GM11168 (cell line): ENCODE measurements around the gene NFATC3.
"Not testable (repeated sequence)": the region's sequence is repeated elsewhere in the genome, so short reads cannot be mapped to it uniquely, and the experiment has no call there.

Experiments used
- in situ Hi-C: fragments of 300-500 bp; cut with MboI; formaldehyde crosslinking; loops from one replicate; pipeline ENCODE4 v1.12.0; 2022; ENCODE audit warnings: low sequenced_read_pairs; ENCODE audit not compliant: unreplicated experiment

The NFATC3 gene

DNA sequence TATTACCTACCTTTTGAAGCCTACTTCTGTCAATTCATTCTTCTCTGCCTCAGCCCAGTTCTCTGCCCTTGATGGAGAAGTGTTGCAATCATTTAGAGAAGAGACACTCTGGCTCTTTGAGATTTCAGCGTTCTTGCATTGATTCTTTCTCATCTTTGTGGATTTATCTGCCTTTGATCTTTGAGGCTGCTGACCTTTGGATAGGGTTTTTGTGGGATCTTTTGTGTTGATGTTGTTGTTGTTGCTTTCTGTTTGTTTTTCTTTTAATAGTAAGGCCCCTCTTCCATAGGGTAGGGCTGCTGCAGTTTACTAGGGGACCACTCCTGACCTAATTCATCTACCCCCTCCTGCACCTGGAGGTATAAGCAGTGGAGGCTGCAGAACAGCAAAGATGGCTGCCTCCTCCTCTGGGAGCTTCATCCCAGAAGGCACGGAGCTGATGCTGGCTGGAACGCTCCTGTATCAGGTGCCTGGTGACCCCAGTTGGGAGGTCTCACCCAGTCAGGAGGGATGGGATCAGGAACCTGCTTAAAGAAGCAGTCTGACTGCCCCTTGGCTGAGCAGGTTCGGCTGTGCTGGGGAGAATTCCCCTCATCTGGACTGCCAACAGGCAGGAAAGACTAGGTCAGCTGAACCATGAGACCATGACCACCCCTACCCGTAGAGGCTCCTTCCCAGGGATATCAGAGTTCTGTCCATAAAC, 28.0 kb downstream of the NFATC3 start:
- in situ Hi-C loops = no loop called here

DNA sequence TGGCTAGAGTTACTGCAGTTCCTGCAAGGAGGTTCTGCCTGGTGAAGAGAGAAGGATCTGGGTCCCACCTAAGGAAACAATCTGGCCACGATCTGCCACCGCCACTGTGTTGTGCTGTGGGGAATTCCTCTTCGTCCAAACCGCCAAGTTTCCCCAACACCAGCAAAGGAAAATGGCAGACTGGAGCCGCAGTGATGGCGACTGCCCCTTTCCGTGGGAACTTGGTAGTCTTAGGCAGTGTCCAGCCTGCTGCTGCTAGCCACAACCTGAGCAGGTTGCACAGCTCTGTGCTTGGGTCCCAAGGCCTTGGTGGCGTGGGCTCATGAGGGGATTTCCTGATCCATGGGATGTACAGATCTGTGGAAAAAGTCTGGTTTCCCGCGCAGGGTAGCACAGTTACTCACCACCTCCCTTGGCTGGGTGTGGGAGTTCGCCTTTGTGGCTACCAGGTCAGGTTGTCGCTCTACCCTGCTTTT, 28.6 kb downstream of the NFATC3 start:
- in situ Hi-C loops = no loop called here

DNA sequence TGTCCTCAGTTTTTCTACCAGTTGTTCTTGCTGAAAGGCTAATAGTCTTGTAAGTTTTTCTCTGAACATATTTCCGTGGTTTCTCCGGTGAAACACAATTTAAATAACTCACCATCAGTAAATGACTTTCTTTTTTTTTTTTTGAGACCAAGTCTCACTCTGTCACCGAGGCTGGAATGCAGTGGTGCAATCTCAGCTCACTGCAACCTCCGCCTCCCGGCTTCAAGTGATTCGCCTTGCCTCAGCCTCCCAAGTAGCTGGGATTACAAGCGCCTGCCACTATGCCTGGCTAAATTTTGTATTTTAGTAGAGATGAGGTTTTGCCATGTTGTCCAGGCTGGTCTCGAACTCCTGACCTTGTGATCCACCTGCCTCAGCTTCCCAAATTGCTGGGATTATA, 29.8 kb downstream of the NFATC3 start:
- in situ Hi-C loops = not testable (repeated sequence)

DNA sequence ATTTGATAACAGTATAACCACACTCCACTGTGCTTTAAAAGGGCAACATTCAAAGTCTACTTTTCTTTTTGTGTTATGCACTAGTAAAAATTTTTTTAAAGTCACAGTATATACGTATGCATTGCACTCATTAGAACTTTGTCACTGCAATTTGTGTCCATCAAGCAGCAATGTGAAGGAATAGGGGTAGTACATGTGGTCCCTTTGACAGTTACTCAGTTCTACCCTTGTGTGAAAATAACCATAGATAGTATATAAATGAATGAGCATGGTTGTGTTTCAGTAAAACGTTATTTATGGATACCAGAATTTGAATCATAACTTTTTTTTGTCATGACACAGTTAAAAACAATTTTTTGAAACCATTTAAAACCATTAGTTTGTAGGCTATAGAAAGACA, 30.7 kb downstream of the NFATC3 start:
- in situ Hi-C loops = no loop called here

DNA sequence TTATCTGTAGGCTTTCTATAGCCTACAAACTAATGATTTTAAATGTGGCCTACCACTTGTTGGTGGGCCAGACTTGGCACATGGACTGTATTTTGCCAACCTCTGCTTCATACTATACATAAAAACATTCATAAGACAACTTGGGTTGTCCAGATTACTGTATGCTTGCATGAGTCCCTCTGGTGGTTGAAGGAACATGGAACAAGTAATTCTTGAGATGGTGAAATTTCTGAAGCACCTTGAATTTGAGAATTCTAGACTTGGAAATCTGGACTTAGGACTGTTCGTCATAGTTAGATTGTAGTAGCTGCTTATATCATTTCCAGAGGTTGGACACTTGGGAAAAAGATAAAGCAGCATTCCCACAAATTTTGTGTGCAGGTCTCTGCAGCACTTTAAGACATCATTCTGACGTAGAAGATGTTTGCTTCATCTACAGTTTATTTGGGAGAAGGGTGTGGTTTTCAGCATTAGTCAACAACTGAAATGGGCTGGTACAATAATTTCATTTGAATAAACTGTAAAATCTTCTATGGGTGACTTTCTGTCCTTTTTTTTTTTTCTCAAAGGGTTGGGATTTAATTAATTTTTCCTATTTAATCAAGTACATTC, 31.2 kb downstream of the NFATC3 start:
- in situ Hi-C loops = no loop called here

DNA sequence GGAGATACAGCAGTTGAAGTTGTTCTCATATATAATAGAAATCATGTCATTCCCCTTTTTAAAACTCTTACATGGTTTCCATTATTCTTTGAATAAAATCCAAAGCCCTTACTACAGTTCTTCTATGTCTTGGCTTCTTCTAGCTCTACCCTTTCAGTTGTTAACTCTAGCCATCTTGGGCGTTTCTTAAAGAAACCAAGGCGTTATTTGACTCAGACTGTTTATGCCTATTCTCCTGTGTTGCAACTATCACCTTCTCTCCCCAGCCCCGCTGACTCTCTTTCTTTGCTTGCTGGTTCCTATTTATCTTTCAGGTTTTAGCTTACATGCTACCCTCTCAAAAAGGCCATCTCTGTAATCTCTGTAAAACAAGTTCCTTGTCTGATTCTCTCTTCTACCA, 32.7 kb downstream of the NFATC3 start:
- in situ Hi-C loops = no loop called here

DNA sequence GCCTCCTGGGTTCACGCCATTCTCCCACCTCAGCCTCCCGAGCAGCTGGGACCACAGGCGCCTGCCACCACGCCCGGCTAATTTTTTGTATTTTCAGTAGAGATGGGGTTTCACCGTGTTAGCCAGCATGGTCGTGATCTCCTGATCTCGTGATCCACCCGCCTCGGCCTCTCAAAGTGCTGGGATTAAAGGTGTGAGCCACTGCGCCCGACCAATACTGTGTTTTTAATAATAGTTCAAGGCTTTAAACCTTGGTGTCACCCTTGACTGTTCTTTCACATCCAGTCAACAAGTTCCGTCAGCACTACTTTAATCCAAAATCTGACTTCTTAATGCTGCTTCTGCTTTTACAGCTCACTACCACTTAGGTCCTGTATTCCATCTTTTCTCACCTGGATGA, 33.8 kb downstream of the NFATC3 start:
- in situ Hi-C loops = not testable (repeated sequence)

DNA sequence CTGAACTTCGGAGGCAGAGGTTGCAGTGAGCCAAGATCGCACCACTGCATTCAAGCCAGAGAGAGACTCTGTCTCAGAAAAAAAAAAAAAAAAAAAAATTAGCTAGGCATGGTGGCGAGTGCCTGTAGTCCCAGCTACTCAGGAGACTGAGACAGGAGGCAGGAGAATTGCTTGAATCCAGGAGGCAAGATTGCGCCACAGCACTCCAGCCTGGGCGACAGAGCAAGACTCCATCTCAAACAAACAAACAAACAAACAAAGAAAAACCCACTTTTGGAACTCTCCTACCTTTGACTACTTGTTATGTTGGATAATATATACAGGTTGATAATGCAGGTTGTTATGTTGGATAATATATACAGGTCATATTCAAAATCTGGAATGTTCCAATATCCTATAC, 35.3 kb downstream of the NFATC3 start:
- in situ Hi-C loops = not testable (repeated sequence)

DNA sequence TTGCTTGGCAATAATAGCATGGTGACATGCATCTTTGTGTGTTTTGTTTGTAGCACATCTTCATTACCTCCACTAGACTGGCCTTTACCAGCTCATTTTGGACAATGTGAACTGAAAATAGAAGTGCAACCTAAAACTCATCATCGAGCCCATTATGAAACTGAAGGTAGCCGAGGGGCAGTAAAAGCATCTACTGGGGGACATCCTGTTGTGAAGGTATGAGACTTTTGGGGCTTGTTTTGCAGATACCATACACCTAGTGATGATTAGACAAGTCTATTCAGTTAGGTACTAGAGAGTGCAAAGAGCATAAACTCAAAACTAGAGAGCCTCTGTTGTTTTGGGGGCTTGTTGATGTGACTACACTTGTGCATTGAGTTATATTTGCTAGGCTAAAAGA, 41.2 kb downstream of the NFATC3 start:
- in situ Hi-C loops = no loop called here

DNA sequence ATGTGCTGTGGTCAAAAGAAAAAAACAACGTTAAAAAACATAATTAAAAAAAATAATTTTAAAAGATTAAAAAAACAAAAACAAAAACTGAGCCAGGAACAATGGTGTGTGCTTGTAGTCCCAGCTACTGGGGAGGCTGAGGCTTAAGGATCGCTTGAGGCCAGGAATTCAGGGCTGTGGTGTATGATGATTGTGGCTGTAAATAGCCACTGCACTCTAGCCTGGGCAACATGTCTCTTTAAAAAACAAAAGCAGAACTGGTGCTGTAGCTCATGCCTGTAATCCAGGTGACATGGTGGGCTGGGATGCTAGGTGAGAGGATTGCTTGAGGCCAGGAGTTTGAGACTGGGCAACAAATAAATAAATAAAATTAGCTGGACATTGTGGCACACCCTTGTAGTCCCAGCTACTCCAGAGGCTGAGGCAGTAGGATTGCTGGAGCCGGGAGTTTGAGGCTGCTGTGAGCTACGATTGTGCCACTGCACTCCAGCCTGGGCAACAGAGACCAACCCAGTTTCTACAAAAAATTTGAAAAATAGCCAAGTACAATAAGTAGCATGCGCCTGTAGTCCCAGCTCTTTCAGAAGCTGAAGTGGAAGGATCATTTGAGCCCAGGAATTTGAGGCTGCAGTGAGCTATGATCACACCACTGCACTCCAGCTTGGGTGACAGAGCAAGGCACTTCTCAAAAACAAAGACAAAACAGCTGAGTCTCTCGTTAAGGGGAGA, 43.6 kb downstream of the NFATC3 start:
- in situ Hi-C loops = no loop called here

DNA sequence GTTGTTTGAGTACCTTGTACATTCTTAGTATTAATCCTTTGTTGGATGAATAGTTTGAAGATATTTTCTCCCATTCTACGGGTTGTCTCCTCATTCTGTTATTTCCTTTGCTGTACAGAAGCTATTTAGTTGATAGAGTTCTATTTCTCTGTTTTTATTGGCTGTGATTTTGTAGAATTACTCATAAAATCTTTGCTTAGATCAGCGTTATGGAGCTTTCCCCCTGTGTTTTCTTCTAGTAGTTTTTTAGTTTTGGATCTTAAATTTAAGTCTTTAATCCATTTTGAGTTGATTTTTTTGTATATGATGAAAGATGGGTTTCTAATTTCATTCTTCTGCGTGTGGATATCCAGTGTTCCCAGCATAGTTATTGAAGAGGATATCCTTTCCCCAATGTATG, 45.4 kb downstream of the NFATC3 start:
- in situ Hi-C loops = no loop called here

DNA sequence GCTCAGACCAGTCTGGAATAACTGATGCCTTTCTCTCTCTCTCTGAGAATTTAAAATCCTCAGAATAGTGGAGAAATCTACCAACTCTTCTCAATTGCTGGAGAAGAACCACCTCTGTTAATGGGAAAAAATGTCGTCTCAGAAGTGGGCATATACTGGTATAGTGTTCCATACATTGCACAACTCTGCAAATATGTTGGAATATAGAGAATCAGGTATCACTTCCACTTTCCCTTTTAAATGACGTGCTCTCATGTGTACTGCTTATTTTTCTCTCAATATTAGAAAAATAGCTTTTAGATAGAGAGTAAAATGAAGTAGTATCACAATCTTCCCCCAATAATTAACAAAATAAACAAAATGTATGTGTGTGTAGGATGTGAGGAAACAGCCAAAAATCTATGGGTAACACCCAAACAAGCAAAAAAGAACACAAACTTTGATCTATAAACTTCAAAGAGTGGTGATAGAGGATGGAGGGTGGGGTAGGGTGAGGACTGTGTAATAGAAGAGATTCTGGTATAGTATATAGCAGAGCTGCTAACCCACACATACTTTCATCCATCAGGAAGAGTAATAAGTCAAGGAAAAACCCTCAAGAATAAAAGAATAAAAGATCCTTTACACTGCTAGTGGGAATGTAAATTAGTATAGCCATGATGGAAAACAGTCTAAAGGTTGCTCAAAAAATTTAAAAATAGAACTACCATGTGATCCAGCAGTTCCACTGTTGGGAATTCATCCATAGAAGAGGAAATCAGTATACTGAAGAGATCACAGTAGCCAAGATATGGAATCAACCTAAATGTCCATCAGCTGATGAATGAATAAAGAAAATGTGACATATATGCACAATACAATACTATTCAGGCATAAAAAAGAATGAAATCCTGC, 46.9 kb downstream of the NFATC3 start:
- in situ Hi-C loops = no loop called here

DNA sequence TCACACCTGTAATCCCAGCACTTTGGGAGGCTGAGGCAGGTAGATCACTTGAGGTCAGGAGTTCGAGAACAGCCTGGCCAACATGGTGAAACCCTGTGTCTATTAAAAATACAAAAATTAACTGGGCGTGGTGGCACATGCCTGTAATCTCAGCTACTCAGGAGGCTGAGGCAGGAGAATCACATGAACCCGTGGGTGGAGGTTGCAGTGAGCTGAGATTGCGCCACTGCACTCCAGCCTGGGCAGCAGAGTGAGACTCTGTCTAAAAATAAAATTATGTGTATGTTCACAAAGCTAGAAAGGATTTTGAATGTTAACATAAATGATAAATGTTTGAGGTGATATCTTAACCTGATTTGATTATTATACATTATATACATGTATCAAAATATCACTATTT, 47.8 kb downstream of the NFATC3 start:
- in situ Hi-C loops = not testable (repeated sequence)

DNA sequence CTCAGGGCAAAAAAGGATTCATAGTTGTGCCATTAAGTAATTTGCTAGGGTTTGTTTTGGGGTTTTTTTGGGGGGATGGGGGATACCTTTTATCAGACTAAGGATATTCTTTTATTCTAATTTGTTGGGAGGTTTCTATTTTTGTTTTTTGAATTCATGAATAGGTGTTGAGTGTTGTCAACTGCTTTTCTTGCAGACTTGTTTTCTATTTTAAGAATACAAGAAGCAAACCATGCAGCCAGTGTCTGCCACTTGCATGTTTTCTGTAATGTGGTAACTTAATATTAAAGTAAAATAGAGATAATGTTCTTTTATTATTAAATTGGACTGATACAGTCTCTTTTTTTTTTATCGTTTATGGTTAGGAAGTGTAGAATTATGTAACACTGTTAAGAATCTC, 49.5 kb downstream of the NFATC3 start:
- in situ Hi-C loops = no loop called here

DNA sequence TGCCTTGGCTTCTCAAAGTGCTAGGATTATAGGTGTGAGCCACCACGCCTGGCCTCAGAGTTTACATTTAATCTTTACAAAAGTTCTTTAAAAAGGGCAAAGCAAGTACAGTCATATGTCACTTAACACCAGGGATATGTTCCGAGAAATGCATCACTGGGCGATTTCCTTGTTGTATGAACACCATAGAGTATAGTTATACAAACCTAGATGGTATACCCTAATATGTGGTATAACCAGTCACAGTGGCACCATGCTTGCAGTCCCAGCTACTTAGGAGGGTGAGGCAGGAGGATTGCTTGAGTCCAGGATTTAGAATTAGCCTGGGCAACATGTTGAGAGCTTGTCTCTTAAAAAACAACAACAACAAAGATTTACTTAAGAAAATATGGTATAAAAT, 51.3 kb downstream of the NFATC3 start:
- in situ Hi-C loops = no loop called here

DNA sequence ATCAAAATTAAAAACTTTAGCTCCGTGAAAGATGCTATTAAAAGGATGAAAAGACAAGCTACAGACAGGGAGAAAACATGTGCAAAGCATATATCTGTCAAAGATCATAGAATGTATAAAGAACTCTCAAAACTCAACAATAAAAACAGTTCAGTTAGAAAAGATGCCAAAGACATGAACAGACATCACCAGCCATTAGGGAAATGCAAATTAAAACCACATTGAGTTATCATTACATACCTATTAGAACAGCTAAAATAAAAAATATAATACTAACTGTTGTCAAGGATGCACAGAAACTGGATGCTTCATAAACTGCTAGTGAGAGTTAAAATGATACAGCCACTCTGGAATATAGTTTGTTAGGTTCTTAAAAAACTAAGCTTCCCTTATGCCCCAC, 58.8 kb downstream of the NFATC3 start:
- in situ Hi-C loops = no loop called here

DNA sequence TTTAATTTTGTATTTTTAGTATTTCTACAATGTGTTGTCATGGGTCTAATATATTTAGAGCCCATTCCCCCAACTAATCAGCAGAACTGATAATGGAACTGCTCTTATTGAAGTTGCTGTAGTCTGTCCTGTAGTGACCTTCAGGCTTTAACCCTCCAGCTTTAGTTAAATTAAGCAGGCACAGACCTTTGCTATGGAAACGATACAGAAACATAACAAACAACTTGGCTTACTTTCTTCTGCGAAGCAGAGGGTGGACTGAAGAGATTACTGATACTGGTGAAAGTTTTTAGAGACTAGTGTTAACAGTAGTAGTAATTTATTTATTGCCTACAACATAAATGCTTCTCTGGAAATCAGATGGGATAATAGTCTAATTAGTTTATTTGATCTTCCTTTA, 61.4 kb downstream of the NFATC3 start:
- in situ Hi-C loops = no loop called here

DNA sequence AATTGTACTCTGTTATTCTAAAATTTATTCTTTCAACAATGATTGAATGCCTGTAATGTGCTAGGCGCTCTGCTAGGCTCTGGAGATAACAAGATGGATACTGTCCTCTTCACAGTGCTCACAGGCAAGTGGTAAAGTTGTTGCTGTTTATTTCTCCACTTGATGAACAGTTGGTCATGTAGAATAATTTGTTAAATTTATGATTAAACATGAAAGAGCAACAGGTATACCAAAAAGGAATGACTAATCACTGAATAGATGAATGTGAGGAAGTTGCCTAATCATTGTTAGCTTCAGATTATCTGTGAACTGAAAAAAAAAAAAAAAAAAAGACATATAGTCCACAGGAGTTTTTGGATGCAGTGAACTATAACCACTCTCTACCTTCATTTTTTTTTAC, 62.3 kb downstream of the NFATC3 start:
- in situ Hi-C loops = no loop called here

DNA sequence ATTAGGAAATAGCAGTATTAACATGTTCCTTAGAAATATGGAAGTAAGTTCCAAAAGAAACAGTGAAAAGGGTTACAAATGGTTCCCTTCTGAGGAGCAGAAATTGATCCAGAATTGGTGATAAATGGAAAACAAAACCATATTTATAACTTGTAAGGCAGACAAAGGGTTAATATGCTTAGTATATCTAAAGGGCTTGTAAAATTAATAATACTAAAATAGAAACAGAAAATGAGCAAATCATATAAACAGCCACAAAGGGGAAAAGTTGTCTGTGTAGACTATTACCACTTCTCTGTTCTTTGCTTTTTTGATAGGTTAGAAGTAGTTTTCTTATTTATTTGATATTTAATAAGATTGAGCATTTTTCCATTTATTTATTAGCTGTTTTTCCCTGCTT, 64.4 kb downstream of the NFATC3 start:
- in situ Hi-C loops = no loop called here

DNA sequence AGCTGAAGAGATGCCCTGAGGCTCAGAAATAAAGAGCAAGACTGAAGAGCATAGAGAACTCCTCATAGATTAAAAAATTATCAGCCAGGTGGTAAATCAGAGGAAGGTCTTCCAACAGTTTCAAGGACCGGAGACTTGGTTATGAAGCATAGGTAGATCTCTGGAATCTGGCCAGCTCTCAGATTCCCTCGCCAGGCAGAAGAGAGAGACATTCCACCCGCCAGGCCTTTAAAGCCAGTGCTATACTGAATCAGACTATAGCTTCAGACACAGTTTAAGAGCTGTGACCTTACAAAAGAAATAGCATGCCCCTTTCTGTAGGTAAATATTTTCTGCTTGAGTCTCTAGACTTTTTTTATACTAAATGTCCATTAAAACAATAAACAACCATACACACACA, 70.3 kb downstream of the NFATC3 start:
- in situ Hi-C loops = no loop called here

DNA sequence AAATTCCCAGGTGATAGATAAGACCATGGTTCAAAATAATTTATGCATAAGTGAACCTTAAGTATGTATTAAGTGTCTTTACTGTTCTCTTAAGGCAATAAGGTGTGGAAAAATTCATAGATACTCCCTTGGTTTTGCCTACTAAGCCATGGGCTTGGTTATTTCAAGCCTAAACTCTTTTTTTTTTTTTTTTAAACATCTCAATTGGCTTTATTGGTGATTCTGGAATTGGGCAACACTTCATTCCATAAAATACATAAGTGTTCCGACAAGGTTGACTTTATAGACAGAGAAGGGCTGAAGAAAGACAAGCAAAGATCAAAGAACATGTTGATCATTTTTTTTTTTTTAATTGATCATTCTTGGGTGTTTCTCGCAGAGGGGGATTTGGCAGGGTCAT, 77.2 kb downstream of the NFATC3 start:
- in situ Hi-C loops = no loop called here
